H9 (cell line): Measurements from ENCODE around the gene CRY2. TPM values are rescaled to one million over a fixed set of nuclear protein-coding genes. Genes with fewer than 3 reads are reported as not detected.

ENCODE experiments used
- DNase-seq: peaks from one replicate; pipeline ENCODE4 v3.0.0-alpha.2; 2017
- H2AFZ ChIP-seq: one replicate; pipeline ENCODE4 v1.6.1; 2013; ENCODE audit warnings: mild to moderate bottlenecking, low read length, control low read depth, moderate library complexity
- H2AK5ac ChIP-seq: 2 replicates; pipeline ENCODE4 v1.6.1; 2013; ENCODE audit warnings: low read length, control low read depth, mixed read lengths; ENCODE audit not compliant: insufficient read length
- H2BK120ac ChIP-seq: one replicate; pipeline ENCODE4 v1.6.1; 2013; ENCODE audit warnings: low read depth, mild to moderate bottlenecking, low read length, control low read depth, inconsistent platforms; ENCODE audit not compliant: poor library complexity, severe bottlenecking
- H2BK12ac ChIP-seq: 2 replicates; pipeline ENCODE4 v1.6.1; 2013; ENCODE audit warnings: low read length, control low read depth, mixed read lengths, low read depth; ENCODE audit not compliant: insufficient read length
- H2BK15ac ChIP-seq: 2 replicates; pipeline ENCODE4 v1.6.1; 2013; ENCODE audit warnings: low read depth, low read length, control low read depth
- H2BK20ac ChIP-seq: one replicate; pipeline ENCODE4 v1.6.1; 2013; ENCODE audit warnings: low read depth, mild to moderate bottlenecking, low read length, control low read depth, inconsistent platforms; ENCODE audit not compliant: poor library complexity, severe bottlenecking
- H2BK5ac ChIP-seq: 2 replicates; pipeline ENCODE4 v1.6.1; 2013; ENCODE audit warnings: low read length, control low read depth, mixed read lengths; ENCODE audit not compliant: insufficient read length
- H3K14ac ChIP-seq: 2 replicates; pipeline ENCODE4 v1.6.1; 2013; ENCODE audit warnings: low read length, control low read depth; ENCODE audit not compliant: insufficient read depth
- H3K18ac ChIP-seq: 2 replicates; pipeline ENCODE4 v1.6.1; 2013; ENCODE audit warnings: low read depth, mild to moderate bottlenecking, mixed read lengths, low read length, control low read depth; ENCODE audit not compliant: insufficient read length
- H3K23ac ChIP-seq: 2 replicates; pipeline ENCODE4 v1.6.1; 2013; ENCODE audit warnings: low read length, control low read depth, mixed read lengths, low read depth; ENCODE audit not compliant: insufficient read length
- H3K23me2 ChIP-seq: 2 replicates; pipeline ENCODE4 v1.6.1; 2013; ENCODE audit warnings: low read depth, mild to moderate bottlenecking, mixed read lengths, low read length, control low read depth; ENCODE audit not compliant: insufficient read length, poor library complexity, severe bottlenecking
- H3K27ac ChIP-seq: 2 replicates; pipeline ENCODE4 v1.5.1; 2013; ENCODE audit warnings: low read length, control low read depth, mixed read lengths, low read depth; ENCODE audit not compliant: insufficient read length
- H3K27me3 ChIP-seq: 2 replicates; pipeline ENCODE4 v1.6.1; 2013; ENCODE audit warnings: low read length, control low read depth, inconsistent platforms; ENCODE audit not compliant: insufficient read depth
- H3K4ac ChIP-seq: 2 replicates; pipeline ENCODE4 v1.6.1; 2013; ENCODE audit warnings: low read depth, mild to moderate bottlenecking, control low read depth, inconsistent platforms, low read length, moderate library complexity
- H3K4me1 ChIP-seq: 2 replicates; pipeline ENCODE4 v1.6.1; 2013; ENCODE audit warnings: low read length, control low read depth, inconsistent platforms; ENCODE audit not compliant: insufficient read depth
- H3K4me2 ChIP-seq: 2 replicates; pipeline ENCODE4 v1.6.1; 2013; ENCODE audit warnings: low read length, control low read depth, mixed read lengths; ENCODE audit not compliant: insufficient read length, insufficient read depth
- H3K56ac ChIP-seq: 2 replicates; pipeline ENCODE4 v1.6.1; 2013; ENCODE audit warnings: low read depth, mild to moderate bottlenecking, mixed read lengths, low read length, control low read depth; ENCODE audit not compliant: insufficient read length
- H3K79me1 ChIP-seq: 2 replicates; pipeline ENCODE4 v1.6.1; 2013; ENCODE audit warnings: low read depth, mild to moderate bottlenecking, moderate library complexity, low read length, control low read depth, inconsistent platforms; ENCODE audit not compliant: insufficient read depth, poor library complexity, severe bottlenecking
- H3K79me2 ChIP-seq: 2 replicates; pipeline ENCODE4 v1.6.1; 2013; ENCODE audit warnings: low read length, control low read depth, inconsistent platforms; ENCODE audit not compliant: insufficient read depth
- H3K9ac ChIP-seq: 2 replicates; pipeline ENCODE4 v1.6.1; 2013; ENCODE audit warnings: low read length, control low read depth, mixed read lengths; ENCODE audit not compliant: insufficient read length; ENCODE audit errors: extremely low read depth
- H3K9me3 ChIP-seq: one replicate; pipeline ENCODE4 v1.6.1; 2013; ENCODE audit warnings: low read depth, low read length, inconsistent platforms; ENCODE audit not compliant: control insufficient read depth
- H3T11ph ChIP-seq: one replicate; pipeline ENCODE4 v1.6.1; 2013; ENCODE audit warnings: mild to moderate bottlenecking, low read length, control low read depth, inconsistent platforms
- H4K20me1 ChIP-seq: one replicate; pipeline ENCODE4 v1.6.1; 2013; ENCODE audit not compliant: control insufficient read depth, insufficient read length, insufficient read depth
- H4K5ac ChIP-seq: 2 replicates; pipeline ENCODE4 v1.6.1; 2013; ENCODE audit warnings: low read depth, mild to moderate bottlenecking, mixed read lengths, low read length, control low read depth; ENCODE audit not compliant: insufficient read length
- H4K8ac ChIP-seq: replicated peaks from 2 replicates; pipeline ENCODE4 v1.6.1; 2013; ENCODE audit warnings: low read length, control low read depth, mixed read lengths, low read depth; ENCODE audit not compliant: insufficient read length
- H4K91ac ChIP-seq: 2 replicates; pipeline ENCODE4 v1.6.1; 2013; ENCODE audit warnings: low read depth, mild to moderate bottlenecking, moderate library complexity, mixed read lengths, low read length, control low read depth; ENCODE audit not compliant: insufficient read length
- H3K27ac Mint-ChIP-seq, 3 experiments: 2 replicates in 2 of 3; 3 replicates in 1 of 3; pipeline ENCODE4 v1.8.0; 2020 to 2021; ENCODE audit warnings: mixed read lengths in 3 of 3, mild to moderate bottlenecking in 1 of 3, moderate library complexity in 1 of 3
- H3K27me3 Mint-ChIP-seq: 2 replicates; pipeline ENCODE4 v1.8.0; 2021; ENCODE audit warnings: low read depth, mild to moderate bottlenecking, moderate library complexity, mixed read lengths
- H3K36me3 Mint-ChIP-seq, 3 experiments: 2 replicates in 2 of 3; 3 replicates in 1 of 3; pipeline ENCODE4 v1.8.0; 2020 to 2021; ENCODE audit warnings: low read depth in 3 of 3, mixed read lengths in 3 of 3; ENCODE audit not compliant: insufficient read depth in 1 of 3
- H3K4me1 Mint-ChIP-seq, 2 experiments: 2 replicates each; pipeline ENCODE4 v1.8.0; 2020; ENCODE audit warnings: mixed read lengths in 2 of 2
- H3K4me3 Mint-ChIP-seq, 2 experiments: 2 replicates in 1 of 2; 3 replicates in 1 of 2; pipeline ENCODE4 v1.8.0; 2020 to 2021; ENCODE audit warnings: mild to moderate bottlenecking in 2 of 2, mixed read lengths in 2 of 2, moderate library complexity in 1 of 2
- H3K9me3 Mint-ChIP-seq, 2 experiments: 2 replicates in 1 of 2; 3 replicates in 1 of 2; pipeline ENCODE4 v1.8.0; 2020; ENCODE audit warnings: mild to moderate bottlenecking in 2 of 2, mixed read lengths in 2 of 2, moderate library complexity in 1 of 2
- WGBS: extraction: QIAGEN DNeasy Blood & Tissue Kit; methylation state at CpG from one replicate; pipeline ENCODE4 v1.1.7; 2013; ENCODE audit warnings: missing lambda C conversion rate, low lambda C conversion rate, mixed read lengths; ENCODE audit not compliant: insufficient read length; ENCODE audit errors: extremely low coverage; 5-methylcytosine and 5-hydroxymethylcytosine counted together
- total RNA-seq: library from RNA; stranded (reverse); gene quantifications from 2 replicates; pipeline ENCODE4 v1.2.1, GENCODE V29; 2021
- TF ChIP-seq, protein P1 (sequence below): fragments of 200-600 bp; sonication (generic); conservative IDR thresholded peaks from 3 replicates; pipeline ENCODE4 v1.8.0; 2021; ENCODE audit warnings: antibody characterized with exemption, mild to moderate bottlenecking

The CRY2 gene
- total RNA-seq, 1 experiment from 2014 or later = 14.4 TPM

- H3K23me2 ChIP-seq = no peaks in the 10 kb centered on the region
- no peaks in the 10 kb centered on the region for H4K20me1 ChIP-seq
- Mint-ChIP-seq H3K27ac (peak overlapping the region in 2 of 3 experiments; percentile 77 to 79; a peak in 3 of 7 replicates), H3K4me1 (peaks cover 2 to 4% of the 10 kb centered on the region in 2 experiments; a peak in 2 of 4 replicates), H3K27me3 (no peaks in the 10 kb centered on the region), H3K36me3 (peaks cover 10 to 32% (median 26%) of the 10 kb centered on the region in 3 experiments), H3K4me3 (no peak overlapping the region), H3K9me3 (no peaks in the 10 kb centered on the region)
- no peak overlapping the region for H2BK20ac ChIP-seq
- no peak overlapping the region for H3K9ac ChIP-seq
- H3K4ac ChIP-seq = no peak overlapping the region
- no peaks in the 10 kb centered on the region for H3K4me1 ChIP-seq
- H2BK15ac ChIP-seq = no peak overlapping the region
- no peaks in the 10 kb centered on the region for H3K79me1 ChIP-seq
- H3T11ph ChIP-seq = no peak overlapping the region
- H3K27me3 ChIP-seq = no peaks in the 10 kb centered on the region
- no peaks in the 10 kb centered on the region for H3K79me2 ChIP-seq
- no peak overlapping the region for H2BK5ac ChIP-seq
- H2AK5ac ChIP-seq = no peak overlapping the region
- H3K18ac ChIP-seq = no peak overlapping the region
- H2BK120ac ChIP-seq = no peak overlapping the region
- no peak overlapping the region for H3K56ac ChIP-seq
- no peak overlapping the region for H3K23ac ChIP-seq
- no peak overlapping the region for H4K8ac ChIP-seq
- peak overlapping the region; percentile 1; the same call in 1 of the 2 replicates for H3K14ac ChIP-seq
- no peak overlapping the region for H4K5ac ChIP-seq
- no peak overlapping the region for H2BK12ac ChIP-seq
- H3K4me2 ChIP-seq = no peak overlapping the region
- no CpG with 5 or more reads among the region's 8 CpGs for WGBS
- H2AFZ ChIP-seq = no peak overlapping the region
- no peak overlapping the region for H3K27ac ChIP-seq
- TF ChIP-seq, protein P1, sequence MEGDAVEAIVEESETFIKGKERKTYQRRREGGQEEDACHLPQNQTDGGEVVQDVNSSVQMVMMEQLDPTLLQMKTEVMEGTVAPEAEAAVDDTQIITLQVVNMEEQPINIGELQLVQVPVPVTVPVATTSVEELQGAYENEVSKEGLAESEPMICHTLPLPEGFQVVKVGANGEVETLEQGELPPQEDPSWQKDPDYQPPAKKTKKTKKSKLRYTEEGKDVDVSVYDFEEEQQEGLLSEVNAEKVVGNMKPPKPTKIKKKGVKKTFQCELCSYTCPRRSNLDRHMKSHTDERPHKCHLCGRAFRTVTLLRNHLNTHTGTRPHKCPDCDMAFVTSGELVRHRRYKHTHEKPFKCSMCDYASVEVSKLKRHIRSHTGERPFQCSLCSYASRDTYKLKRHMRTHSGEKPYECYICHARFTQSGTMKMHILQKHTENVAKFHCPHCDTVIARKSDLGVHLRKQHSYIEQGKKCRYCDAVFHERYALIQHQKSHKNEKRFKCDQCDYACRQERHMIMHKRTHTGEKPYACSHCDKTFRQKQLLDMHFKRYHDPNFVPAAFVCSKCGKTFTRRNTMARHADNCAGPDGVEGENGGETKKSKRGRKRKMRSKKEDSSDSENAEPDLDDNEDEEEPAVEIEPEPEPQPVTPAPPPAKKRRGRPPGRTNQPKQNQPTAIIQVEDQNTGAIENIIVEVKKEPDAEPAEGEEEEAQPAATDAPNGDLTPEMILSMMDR = no peak
- no peaks in the 10 kb centered on the region for H3K9me3 ChIP-seq
- no peak for DNase-seq
- H4K91ac ChIP-seq = no peak overlapping the region
Observed at GRCh38 chr11:45907911-45908370, 60.7 kb downstream of the CRY2 start.
